ENCODE results near the gene CST3.

- TF ChIP-seq, protein P1, sequence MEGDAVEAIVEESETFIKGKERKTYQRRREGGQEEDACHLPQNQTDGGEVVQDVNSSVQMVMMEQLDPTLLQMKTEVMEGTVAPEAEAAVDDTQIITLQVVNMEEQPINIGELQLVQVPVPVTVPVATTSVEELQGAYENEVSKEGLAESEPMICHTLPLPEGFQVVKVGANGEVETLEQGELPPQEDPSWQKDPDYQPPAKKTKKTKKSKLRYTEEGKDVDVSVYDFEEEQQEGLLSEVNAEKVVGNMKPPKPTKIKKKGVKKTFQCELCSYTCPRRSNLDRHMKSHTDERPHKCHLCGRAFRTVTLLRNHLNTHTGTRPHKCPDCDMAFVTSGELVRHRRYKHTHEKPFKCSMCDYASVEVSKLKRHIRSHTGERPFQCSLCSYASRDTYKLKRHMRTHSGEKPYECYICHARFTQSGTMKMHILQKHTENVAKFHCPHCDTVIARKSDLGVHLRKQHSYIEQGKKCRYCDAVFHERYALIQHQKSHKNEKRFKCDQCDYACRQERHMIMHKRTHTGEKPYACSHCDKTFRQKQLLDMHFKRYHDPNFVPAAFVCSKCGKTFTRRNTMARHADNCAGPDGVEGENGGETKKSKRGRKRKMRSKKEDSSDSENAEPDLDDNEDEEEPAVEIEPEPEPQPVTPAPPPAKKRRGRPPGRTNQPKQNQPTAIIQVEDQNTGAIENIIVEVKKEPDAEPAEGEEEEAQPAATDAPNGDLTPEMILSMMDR (IDR thresholded peaks at IDR 0.05) = peak in 2 of 6 experiments; percentile 12 to 26
- TF ChIP-seq POLR2AphosphoS5 (IDR thresholded peaks at IDR 0.05) (peak; percentile 75 to 90), EP300 (IDR thresholded peaks at IDR 0.05) (peak in 1 of 4 donors; percentile 23)
Measured at GRCh38 chr20:23637282-23638221, at the start of gene CST3.
